ENCODE data around the gene CLEC20A. TPM values are rescaled to one million over a fixed set of nuclear protein-coding genes. Genes with fewer than 3 reads are reported as not detected.

Gene CLEC20A
- total and polyA plus RNA-seq, 2 of the 8 experiments (the other 6 are each of a cell fraction or from before 2014, with no cell fraction given), result not detected

- H3K27ac ChIP-seq (ENCODE audit: low read depth, low read length), result no peak overlapping the region
- no peak overlapping the region for H2BK120ac ChIP-seq (replicated peaks; ENCODE audit: low read depth, low read length)
- H2BK12ac ChIP-seq (ENCODE audit: low read depth, low read length), result no peak overlapping the region
- no peak overlapping the region for H2AK5ac ChIP-seq (ENCODE audit: low read depth, low read length)
- no peaks in the 10 kb centered on the region for H3K36me3 ChIP-seq (ENCODE audit: control insufficient read depth in 2 of 4, insufficient read depth in 4 of 4, low read length in 3 of 4)
- no peak overlapping the region for H3K14ac ChIP-seq (ENCODE audit: insufficient read length)
- H3K23me2 ChIP-seq (ENCODE audit: low read depth, low read length), result no peaks in the 10 kb centered on the region; the same call in none of the 2 replicates
- H3K79me2 ChIP-seq (ENCODE audit: control insufficient read depth in 1 of 2, insufficient read depth in 2 of 2, low read length in 2 of 2), result no peaks in the 10 kb centered on the region
- H3K4me1 ChIP-seq (replicated peaks in 1 of 4; ENCODE audit: control insufficient read depth in 3 of 4, insufficient read depth in 4 of 4, low read length in 3 of 4), result no peaks in the 10 kb centered on the region; a peak in 1 of 7 replicates
- DNase-seq (ENCODE audit: low read depth in 1 of 2, low spot score in 2 of 2), result peak; percentile 56 to 96
- no peak overlapping the region for H3K4me2 ChIP-seq (ENCODE audit: insufficient read depth in 1 of 2, low read depth in 2 of 2, low read length in 2 of 2)
- no peak overlapping the region for H3K9ac ChIP-seq (replicated peaks in 1 of 4; ENCODE audit: extremely low read depth in 1 of 4, low read depth in 3 of 4, low read length in 3 of 4)
- no peaks in the 10 kb centered on the region for H3K27me3 ChIP-seq (replicated peaks in 1 of 4; ENCODE audit: control insufficient read depth in 3 of 4, extremely low read depth in 1 of 4, insufficient read depth in 3 of 4, low read length in 3 of 4)
- no peak overlapping the region for H3K23ac ChIP-seq (ENCODE audit: insufficient read length)
- H2BK20ac ChIP-seq (ENCODE audit: low read length), result no peak overlapping the region
- TF ChIP-seq GABPA (IDR thresholded peaks at IDR 0.05; ENCODE audit: borderline replicate concordance, insufficient read depth, low read length) (peak; percentile 55; the same call in 1 of the 2 replicates), CTCF (IDR thresholded peaks at IDR 0.05; ENCODE audit: control extremely low read depth in 1 of 3, insufficient read depth in 1 of 3, low read depth in 1 of 3, low read length in 3 of 3) (peak; percentile 84 to 95 (median 87)), MAX (IDR thresholded peaks at IDR 0.05) (no peak), RAD21 (IDR thresholded peaks at IDR 0.05 in 1 of 2, conservative IDR thresholded peaks at IDR 0.05 in 1 of 2; ENCODE audit: low read depth in 2 of 2, low read length in 2 of 2) (peak; percentile 70 to 79), TAF1 (IDR thresholded peaks at IDR 0.05; ENCODE audit: low read depth, low read length) (no peak), YY1 (IDR thresholded peaks at IDR 0.05; ENCODE audit: low read depth, low read length) (0 out of 2 replicates have a peak, but pooled peaks have one; percentile 10)
- H3K18ac ChIP-seq (ENCODE audit: extremely low read depth, low read length), result no peak overlapping the region
- no peak overlapping the region for H4K5ac ChIP-seq (ENCODE audit: insufficient read length, low read depth, low read length)
- no peak overlapping the region for H4K8ac ChIP-seq (ENCODE audit: extremely low read depth, insufficient read depth, low read length)
- H3K4me3 ChIP-seq (ENCODE audit: extremely low read depth in 1 of 4, insufficient read depth in 2 of 4, low read depth in 3 of 4, low read length in 4 of 4), result no peak overlapping the region
- no peak overlapping the region for H3K4ac ChIP-seq (replicated peaks; ENCODE audit: insufficient read length, low read depth, low read length)
- no peaks in the 10 kb centered on the region for H3K9me3 ChIP-seq (ENCODE audit: insufficient read depth in 2 of 2, low read depth in 1 of 2, low read length in 1 of 2)
- H2AFZ ChIP-seq (ENCODE audit: low read length), result peak overlapping the region; percentile 6; the same call in 1 of the 2 replicates
- 5% methylated on average over 4 of the region's 5 CpGs; no CpG with 5 or more reads in 1 of the 2 experiments for WGBS, 2 experiments (ENCODE audit: extremely low coverage in 1 of 2, insufficient coverage in 1 of 2, insufficient read length in 1 of 2, insufficient replicate concordance in 2 of 2, low coverage in 1 of 2, low lambda C conversion rate in 2 of 2, missing lambda C conversion rate in 1 of 2)
- no peak overlapping the region for H3K56ac ChIP-seq (replicated peaks; ENCODE audit: insufficient read length, low read depth, low read length)
- CTCF ChIA-PET (ENCODE audit: partially characterized antibody), result interaction anchor here (0.6 to 13.1 kb wide), 65 partner anchors 7 to 801 kb away, joined by 3 to 238 read pairs (median 5); partner anchors contain the start of gene TEX35
- no peak overlapping the region for H2BK15ac ChIP-seq (ENCODE audit: low read length)
- H4K20me1 ChIP-seq (replicated peaks in 1 of 2; ENCODE audit: control insufficient read depth in 1 of 2, insufficient read depth in 2 of 2, low read length in 2 of 2), result no peaks in the 10 kb centered on the region
- no peak overlapping the region for H4K91ac ChIP-seq (replicated peaks; ENCODE audit: insufficient read length, low read length)
- H3K79me1 ChIP-seq (ENCODE audit: low read depth, low read length), result no peaks in the 10 kb centered on the region
- POLR2A ChIA-PET (ENCODE audit: partially characterized antibody), result interaction anchor here (1.3 kb wide), 1 partner anchor 11 kb away, joined by 3 read pairs; no protein-coding TSS in a partner anchor
- H2BK5ac ChIP-seq (ENCODE audit: low read depth, low read length), result no peak overlapping the region
- peak; percentile 58 for FAIRE-seq
Observed at GRCh38 chr1:178501705-178502329, 5.1 kb upstream of the CLEC20A start.

Measured in H1 (cell line).